KG1 (cell line): ENCODE data around the gene GCKR.
"Not testable (repeated sequence)": the region's sequence is repeated elsewhere in the genome, so short reads cannot be mapped to it uniquely, and the experiment has no call there.

ENCODE experiments used
- DNase-seq: peaks from one replicate; lab custom pipeline; 2025; lab: John Stamatoyannopoulos, UW

GCKR gene

GRCh38 chr2:27507293-27507692, 10.7 kb downstream of the GCKR start:
- no peak for DNase-seq

GRCh38 chr2:27509326-27509725, 12.7 kb downstream of the GCKR start:
- no peak for DNase-seq

- DNase-seq: no peak
Measured at GRCh38 chr2:27518113-27518781, 21.6 kb downstream of the GCKR start.

GRCh38 chr2:27518782-27519113, 22.1 kb downstream of the GCKR start:
- DNase-seq: no peak

- DNase-seq: no peak
Measured at GRCh38 chr2:27520316-27520715, 23.7 kb downstream of the GCKR start.

- DNase-seq: no peak
Measured at GRCh38 chr2:27522400-27522945, 25.8 kb downstream of the GCKR start.

- DNase-seq: no peak
Measured at GRCh38 chr2:27527182-27527581, 30.5 kb downstream of the GCKR start.

- DNase-seq: no peak
Measured at GRCh38 chr2:27531983-27532382, 35.3 kb downstream of the GCKR start.

GRCh38 chr2:27537287-27537686, 40.6 kb downstream of the GCKR start:
- DNase-seq: no peak

GRCh38 chr2:27538839-27539450, 42.3 kb downstream of the GCKR start:
- not testable (repeated sequence) for DNase-seq

GRCh38 chr2:27539649-27540048, 43.0 kb downstream of the GCKR start:
- DNase-seq: not testable (repeated sequence)

GRCh38 chr2:27544143-27544821, 47.6 kb downstream of the GCKR start:
- DNase-seq: no peak

GRCh38 chr2:27545348-27546141, 48.9 kb downstream of the GCKR start:
- no peak for DNase-seq

- DNase-seq: no peak
Measured at GRCh38 chr2:27549303-27549702, 52.7 kb downstream of the GCKR start.

- DNase-seq: no peak
Measured at GRCh38 chr2:27551514-27551913, 54.9 kb downstream of the GCKR start.

- no peak for DNase-seq
Measured at GRCh38 chr2:27552941-27553340, 56.3 kb downstream of the GCKR start.

GRCh38 chr2:27554451-27554850, 57.8 kb downstream of the GCKR start:
- DNase-seq: not testable (repeated sequence)

- DNase-seq: no peak
Measured at GRCh38 chr2:27559228-27559627, 62.6 kb downstream of the GCKR start.

- no peak for DNase-seq
Measured at GRCh38 chr2:27561060-27561459, 64.4 kb downstream of the GCKR start.

- DNase-seq: no peak
Measured at GRCh38 chr2:27566628-27567027, 70.0 kb downstream of the GCKR start.

- no peak for DNase-seq
Measured at GRCh38 chr2:27569398-27569797, 72.8 kb downstream of the GCKR start.

GRCh38 chr2:27571197-27571596, 74.6 kb downstream of the GCKR start:
- DNase-seq: no peak
